HL-60 (cell line): Measurements from ENCODE around the gene MARK1.

Experiments
- CTCF ChIP-seq: IDR thresholded peaks from one replicate; pipeline ENCODE4 v1.5.1; 2011; ENCODE audit warnings: low read length, control low read depth, inconsistent platforms; ENCODE audit not compliant: insufficient read depth
- GABPA ChIP-seq: IDR thresholded peaks from 2 replicates; pipeline ENCODE4 v1.6.1; 2012; ENCODE audit warnings: low read depth
- REST ChIP-seq: IDR thresholded peaks from 2 replicates; pipeline ENCODE4 v1.6.1; 2012; ENCODE audit warnings: low read depth; ENCODE audit not compliant: insufficient replicate concordance

GRCh38 chr1:220701974-220702373 is 174.0 kb downstream of the MARK1 start:
- TF ChIP-seq REST (no peak), CTCF (no peak), GABPA (no peak)
